NCI-H526 treated with DMSO at 0.1 percent for 48 hours (cell line): ENCODE measurements around the gene KDM5B.
A peak's percentile ranks its signal among the peaks of the same experiment; 100 is the strongest.
"Not testable (repeated sequence)": the region's sequence is repeated elsewhere in the genome, so short reads cannot be mapped to it uniquely, and the experiment has no call there.

ENCODE experiments used
- DNase-seq: peaks from one replicate; lab custom pipeline; 2025; lab: John Stamatoyannopoulos, UW

The KDM5B gene

GRCh38 chr1:202812176-202813026 is 4.2 kb upstream of the KDM5B start:
- no peak for DNase-seq

GRCh38 chr1:202811296-202812175 is 3.3 kb upstream of the KDM5B start:
- DNase-seq: no peak

GRCh38 chr1:202810615-202811295 is 2.5 kb upstream of the KDM5B start, which contains the start of gene PCAT6:
Gene PCAT6 (plus strand): TSS chr1:202810954.
- peak; percentile 76 for DNase-seq

GRCh38 chr1:202810193-202810614 is 2.0 kb upstream of the KDM5B start:
- no peak for DNase-seq

GRCh38 chr1:202809597-202810159 is 1.5 kb upstream of the KDM5B start:
- no peak for DNase-seq

- no peak for DNase-seq
Observed at GRCh38 chr1:202807451-202807925, 733 bp downstream of the KDM5B start.

- DNase-seq: no peak
Observed at GRCh38 chr1:202806845-202807450, 1.3 kb downstream of the KDM5B start.

- DNase-seq: no peak
Observed at GRCh38 chr1:202805886-202806844, 2.1 kb downstream of the KDM5B start.

GRCh38 chr1:202804126-202804525 is 4.1 kb downstream of the KDM5B start:
- no peak for DNase-seq

GRCh38 chr1:202802998-202803932 is 5.0 kb downstream of the KDM5B start:
- no peak for DNase-seq

GRCh38 chr1:202802034-202802433 is 6.2 kb downstream of the KDM5B start:
- no peak for DNase-seq

- no peak for DNase-seq
Observed at GRCh38 chr1:202801175-202801574, 7.0 kb downstream of the KDM5B start.

- DNase-seq: no peak
Observed at GRCh38 chr1:202800742-202801141, 7.5 kb downstream of the KDM5B start.

GRCh38 chr1:202798792-202799331 is 9.4 kb downstream of the KDM5B start:
- DNase-seq: no peak

- no peak for DNase-seq
Observed at GRCh38 chr1:202798260-202798659, 10.0 kb downstream of the KDM5B start.

GRCh38 chr1:202796670-202797069 is 11.6 kb downstream of the KDM5B start:
- no peak for DNase-seq

GRCh38 chr1:202794931-202795330 is 13.3 kb downstream of the KDM5B start:
- not testable (repeated sequence) for DNase-seq

GRCh38 chr1:202794051-202794740 is 14.0 kb downstream of the KDM5B start:
- no peak for DNase-seq
